ENCODE data around the gene SOCS2. TPM values are rescaled to one million over a fixed set of nuclear protein-coding genes. Genes with fewer than 3 reads are reported as not detected.

The SOCS2 gene, protein sequence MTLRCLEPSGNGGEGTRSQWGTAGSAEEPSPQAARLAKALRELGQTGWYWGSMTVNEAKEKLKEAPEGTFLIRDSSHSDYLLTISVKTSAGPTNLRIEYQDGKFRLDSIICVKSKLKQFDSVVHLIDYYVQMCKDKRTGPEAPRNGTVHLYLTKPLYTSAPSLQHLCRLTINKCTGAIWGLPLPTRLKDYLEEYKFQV
- polyA plus RNA-seq (2013, experiment 1 of 2), result 47.1 TPM
- 46.3 TPM for polyA plus RNA-seq (2013, experiment 2 of 2)

DNA sequence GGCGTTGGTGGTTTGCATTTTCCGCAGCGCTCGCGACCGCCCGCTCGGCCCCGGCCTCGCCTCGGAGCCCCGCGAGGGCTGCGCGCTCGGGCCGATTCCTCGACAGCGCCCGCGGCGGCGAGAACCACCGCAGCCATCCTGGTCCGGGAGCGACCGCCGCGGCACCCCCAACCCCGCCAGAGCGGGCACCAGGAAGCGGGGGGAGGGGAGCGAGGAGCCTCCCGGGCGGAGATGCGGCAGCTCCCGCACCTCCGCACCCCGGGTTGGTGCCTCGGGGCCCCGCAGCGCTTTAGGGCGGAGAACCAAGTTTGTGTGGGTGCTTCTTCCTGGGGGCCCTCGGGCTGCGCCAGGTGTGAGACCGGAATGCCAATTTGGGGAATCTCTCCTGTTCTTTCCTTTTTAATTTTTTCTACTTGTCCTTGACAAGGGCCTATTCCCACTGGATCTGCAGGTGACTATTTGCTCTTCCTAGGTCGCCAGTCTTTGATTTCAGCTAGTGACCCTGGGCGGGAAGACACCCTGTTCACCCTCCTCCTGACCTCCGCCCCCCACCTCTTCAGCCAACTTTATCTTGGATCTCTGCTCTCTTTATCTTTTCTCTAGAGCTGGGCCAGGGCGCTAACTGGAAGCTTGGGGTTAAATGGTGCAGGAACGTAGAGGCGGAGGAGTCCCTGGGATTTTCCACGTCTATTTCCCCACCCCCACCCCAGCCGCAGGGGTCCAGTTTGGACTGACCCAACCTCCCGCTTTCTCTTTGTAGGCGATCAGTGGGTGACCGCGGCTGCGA, at the start of gene SOCS2:
Gene SOCS2, plus strand, starts transcription at position 751 of the 787 bp plus-strand sequence. CDS start 223 bp downstream, outside the sequence.
- Histone ChIP-seq H3K9me3 (ENCODE audit: control insufficient read depth, low read length) (no peaks in the 10 kb centered on the region), H3K27ac (ENCODE audit: low read depth, low read length, severe bottlenecking) (peak within 1 kb of the TSS; percentile 88), H3K4me1 (ENCODE audit: control insufficient read depth, insufficient read depth, low read length, poor library complexity, severe bottlenecking) (peaks cover 15% of the 10 kb centered on the region), H3K4me3 (ENCODE audit: extremely low read depth, insufficient read depth, low read length, poor library complexity, severe bottlenecking) (peak within 1 kb of the TSS; percentile 78), H3K36me3 (ENCODE audit: control insufficient read depth, insufficient read depth, low read length) (peaks cover 28% of the 10 kb centered on the region)
- 0% methylated on average over 46 to 49 of the region's 59 CpGs for WGBS, 2 experiments (ENCODE audit: insufficient coverage in 2 of 2)

DNA sequence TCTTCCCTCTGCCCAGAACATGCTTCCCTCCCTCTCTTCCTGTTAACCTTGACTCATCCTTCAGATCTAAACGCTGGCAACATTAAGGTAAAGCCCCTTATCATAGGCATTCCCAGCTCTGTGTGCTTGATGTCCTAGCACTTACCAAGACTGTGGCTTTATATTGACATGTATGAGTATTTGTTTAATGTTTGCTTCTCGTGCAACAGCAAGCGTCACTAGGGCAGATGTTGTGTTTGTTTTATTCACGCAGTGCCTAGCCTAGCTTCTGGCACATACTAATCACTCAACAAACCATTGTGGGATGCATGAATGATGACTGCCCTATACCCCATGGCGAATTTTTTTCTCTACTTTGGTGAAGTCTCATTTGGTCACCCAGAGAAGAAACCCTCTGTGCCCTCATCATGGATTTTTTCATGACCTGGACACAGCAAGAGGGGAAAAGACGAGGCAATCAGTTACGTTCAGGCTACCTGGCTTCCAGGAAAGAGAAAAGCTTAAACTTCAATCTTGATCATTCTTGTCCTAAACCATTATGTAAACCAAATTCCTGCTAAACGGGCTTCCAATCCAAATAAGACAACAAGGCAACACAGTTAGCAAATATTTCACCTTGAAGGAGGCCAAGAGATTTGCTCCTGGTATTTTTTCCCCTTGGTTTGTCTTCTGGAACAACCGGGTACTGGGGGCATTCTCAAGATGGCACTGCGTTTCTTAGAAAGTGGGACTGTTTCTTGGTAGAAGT, 47.9 kb upstream of the SOCS2 start:
- H3K9me3 ChIP-seq (ENCODE audit: control insufficient read depth, low read length), result no peaks in the 10 kb centered on the region
- no peak overlapping the region for H3K4me3 ChIP-seq (ENCODE audit: extremely low read depth, insufficient read depth, low read length, poor library complexity, severe bottlenecking)
- no peak overlapping the region for H3K27ac ChIP-seq (ENCODE audit: low read depth, low read length, severe bottlenecking)
- H3K36me3 ChIP-seq (ENCODE audit: control insufficient read depth, insufficient read depth, low read length), result no peaks in the 10 kb centered on the region
- 72 to 93% methylated on average over 4 of the region's 10 CpGs for WGBS, 2 experiments (ENCODE audit: insufficient coverage in 2 of 2)
- peaks cover 18% of the 10 kb centered on the region for H3K4me1 ChIP-seq (ENCODE audit: control insufficient read depth, insufficient read depth, low read length, poor library complexity, severe bottlenecking)

DNA sequence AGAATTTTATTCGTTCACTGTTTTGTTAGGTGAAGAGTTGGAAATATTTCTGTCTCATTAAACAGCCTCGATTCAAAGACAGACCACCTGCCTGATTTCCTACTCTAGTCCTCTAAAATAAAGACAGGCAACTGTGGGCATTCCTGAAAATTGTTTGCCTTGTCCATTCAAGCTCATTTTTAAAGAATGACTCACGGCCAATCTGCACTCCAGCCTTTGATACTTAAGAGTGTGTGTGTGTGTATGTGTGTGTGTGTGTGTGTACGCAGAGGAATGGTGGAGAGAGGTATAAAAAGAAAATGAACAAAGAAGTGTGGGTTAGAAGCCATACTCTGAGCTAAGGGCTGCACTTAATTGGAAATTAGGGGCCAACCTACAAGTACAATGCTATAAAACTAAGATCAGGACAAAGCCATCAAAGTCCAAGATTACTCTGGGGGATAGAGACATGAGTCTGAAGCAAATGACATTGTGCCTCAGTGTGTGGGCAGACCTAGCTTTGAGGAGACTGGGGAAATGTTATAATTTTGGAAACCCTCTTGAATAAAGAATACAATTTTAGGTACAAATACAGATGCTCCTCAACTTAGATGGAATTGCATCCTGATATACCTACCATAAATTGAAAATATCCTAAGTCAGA, 45.6 kb upstream of the SOCS2 start:
- Histone ChIP-seq H3K9me3 (ENCODE audit: control insufficient read depth, low read length) (no peaks in the 10 kb centered on the region), H3K27ac (ENCODE audit: low read depth, low read length, severe bottlenecking) (no peak overlapping the region), H3K4me3 (ENCODE audit: extremely low read depth, insufficient read depth, low read length, poor library complexity, severe bottlenecking) (no peak overlapping the region), H3K4me1 (ENCODE audit: control insufficient read depth, insufficient read depth, low read length, poor library complexity, severe bottlenecking) (peaks cover 18% of the 10 kb centered on the region), H3K36me3 (ENCODE audit: control insufficient read depth, insufficient read depth, low read length) (no peaks in the 10 kb centered on the region)
- WGBS, 2 experiments (ENCODE audit: insufficient coverage in 2 of 2), result 41 to 56% methylated on average over 2 to 3 of the region's 4 CpGs

DNA sequence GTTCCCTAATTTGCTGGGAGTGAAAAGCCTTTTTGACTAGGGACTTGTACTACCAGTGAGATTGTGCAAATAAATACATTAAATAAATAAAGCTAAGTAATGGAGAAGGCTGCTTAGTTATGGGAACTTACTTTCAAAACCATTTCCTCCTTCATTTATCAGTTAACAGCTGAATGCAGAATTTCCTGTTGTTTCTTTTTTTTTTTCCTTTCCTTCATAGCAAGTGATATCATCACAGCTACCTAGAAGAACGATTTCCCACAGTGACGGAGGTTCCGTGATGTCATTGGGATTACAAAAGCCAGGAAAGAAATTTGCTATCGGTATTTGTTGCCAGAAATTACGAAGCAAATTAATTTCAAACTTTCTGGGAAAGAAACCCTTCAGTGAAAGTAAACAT, 42.1 kb upstream of the SOCS2 start:
- H3K4me1 ChIP-seq (ENCODE audit: control insufficient read depth, insufficient read depth, low read length, poor library complexity, severe bottlenecking), result peaks cover 12% of the 10 kb centered on the region
- no peaks in the 10 kb centered on the region for H3K9me3 ChIP-seq (ENCODE audit: control insufficient read depth, low read length)
- WGBS, 2 experiments (ENCODE audit: insufficient coverage in 2 of 2), result 74% methylated on average over 3 of the region's 5 CpGs; no CpG with 5 or more reads in 1 of the 2 experiments
- no peaks in the 10 kb centered on the region for H3K36me3 ChIP-seq (ENCODE audit: control insufficient read depth, insufficient read depth, low read length)
- no peak overlapping the region for H3K27ac ChIP-seq (ENCODE audit: low read depth, low read length, severe bottlenecking)
- H3K4me3 ChIP-seq (ENCODE audit: extremely low read depth, insufficient read depth, low read length, poor library complexity, severe bottlenecking), result no peak overlapping the region

DNA sequence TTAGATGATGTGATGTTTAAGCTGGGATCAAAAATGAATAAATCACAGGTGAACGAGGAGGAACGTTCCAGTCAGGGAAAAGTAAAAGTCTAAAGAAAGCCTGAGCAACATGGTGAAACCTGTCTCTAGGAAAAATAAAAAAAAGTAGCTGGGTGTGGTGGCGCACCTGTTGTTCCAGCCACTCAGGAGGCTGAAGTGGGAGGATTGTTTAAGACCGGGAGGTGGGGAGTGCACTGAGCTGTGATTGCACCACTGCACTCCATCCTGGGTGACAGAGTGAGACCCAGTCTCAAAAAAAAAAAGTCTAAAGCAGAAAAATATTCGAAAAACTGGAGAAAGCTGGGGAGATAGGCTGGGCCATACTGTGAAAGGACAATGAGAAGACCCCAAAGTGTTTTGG, 39.2 kb upstream of the SOCS2 start:
- Histone ChIP-seq H3K4me1 (ENCODE audit: control insufficient read depth, insufficient read depth, low read length, poor library complexity, severe bottlenecking) (no peaks in the 10 kb centered on the region), H3K9me3 (ENCODE audit: control insufficient read depth, low read length) (no peaks in the 10 kb centered on the region), H3K36me3 (ENCODE audit: control insufficient read depth, insufficient read depth, low read length) (no peaks in the 10 kb centered on the region), H3K27ac (ENCODE audit: low read depth, low read length, severe bottlenecking) (no peak overlapping the region), H3K4me3 (ENCODE audit: extremely low read depth, insufficient read depth, low read length, poor library complexity, severe bottlenecking) (no peak overlapping the region)
- 84 to 88% methylated on average over 5 of the region's 5 CpGs for WGBS, 2 experiments (ENCODE audit: insufficient coverage in 2 of 2)

DNA sequence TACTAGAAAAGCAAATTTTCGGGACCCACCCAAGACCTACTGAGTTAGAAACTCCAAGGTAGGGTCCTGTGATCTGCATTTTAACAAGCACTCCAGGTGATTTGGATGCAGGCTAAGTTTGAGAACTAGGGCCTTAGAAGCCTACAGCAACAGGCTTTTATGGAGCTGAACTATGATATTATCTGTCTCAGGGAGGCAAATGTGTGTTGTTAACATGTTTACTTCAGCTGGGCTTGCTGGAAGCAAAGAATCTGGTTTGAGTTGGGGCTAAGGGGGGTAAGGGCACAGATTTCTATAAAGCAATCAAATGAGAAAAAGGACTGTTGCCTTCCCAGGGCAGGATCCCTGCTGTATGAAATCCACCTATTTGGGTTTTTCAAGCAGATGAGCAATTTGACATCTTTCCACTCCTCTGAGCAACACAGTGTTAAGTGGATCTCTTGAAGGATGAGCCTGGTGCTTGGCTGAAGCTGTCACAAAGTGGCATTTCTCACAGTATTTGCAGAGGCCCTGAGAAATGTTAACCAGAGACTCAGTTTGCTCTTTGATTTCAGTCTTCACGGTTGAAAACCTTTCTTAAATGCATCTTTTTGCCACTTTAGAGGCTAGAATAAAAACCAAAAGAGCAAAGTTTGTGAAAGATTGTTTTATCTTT, 36.2 kb upstream of the SOCS2 start:
- Histone ChIP-seq H3K4me3 (ENCODE audit: extremely low read depth, insufficient read depth, low read length, poor library complexity, severe bottlenecking) (no peak overlapping the region), H3K36me3 (ENCODE audit: control insufficient read depth, insufficient read depth, low read length) (no peaks in the 10 kb centered on the region), H3K9me3 (ENCODE audit: control insufficient read depth, low read length) (no peaks in the 10 kb centered on the region), H3K27ac (ENCODE audit: low read depth, low read length, severe bottlenecking) (peak overlapping the region; percentile 61), H3K4me1 (ENCODE audit: control insufficient read depth, insufficient read depth, low read length, poor library complexity, severe bottlenecking) (no peaks in the 10 kb centered on the region)
- WGBS, 2 experiments (ENCODE audit: insufficient coverage in 2 of 2), result 82 to 100% methylated on average over 2 of the region's 2 CpGs

DNA sequence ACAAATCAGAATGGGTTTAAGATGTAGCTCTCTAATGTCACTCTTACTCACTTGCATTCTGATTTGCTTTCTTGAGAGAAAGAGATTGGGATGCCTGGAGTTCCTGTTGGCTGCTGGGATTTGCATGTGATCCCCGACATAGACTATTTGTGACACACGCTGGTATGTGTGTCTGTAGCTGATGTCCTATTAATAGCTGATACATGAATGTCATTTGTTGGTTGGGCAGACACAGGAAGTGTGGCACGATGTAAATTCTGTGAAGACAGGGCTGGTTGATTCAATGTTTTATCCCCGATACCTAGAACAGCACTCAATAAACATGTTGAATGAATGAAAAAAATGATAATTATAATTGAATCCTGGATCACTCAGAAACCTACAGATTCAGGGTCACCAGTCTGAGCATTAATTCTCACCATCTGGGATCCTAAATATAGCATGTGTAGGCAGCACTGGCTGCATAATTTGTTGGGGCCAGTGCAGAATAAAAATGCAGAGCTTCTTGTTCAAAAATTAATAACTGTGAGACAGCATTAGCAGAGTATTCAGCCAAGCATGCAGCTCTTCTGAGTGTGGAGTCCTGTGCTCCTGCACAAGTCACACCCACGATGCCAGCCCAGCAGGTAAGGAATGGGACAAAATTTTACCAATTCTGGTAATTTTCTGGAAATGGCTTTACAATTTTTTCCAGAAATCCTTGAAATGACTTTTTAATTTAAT, 35.5 kb upstream of the SOCS2 start:
- peak overlapping the region; percentile 61 for H3K27ac ChIP-seq (ENCODE audit: low read depth, low read length, severe bottlenecking)
- H3K9me3 ChIP-seq (ENCODE audit: control insufficient read depth, low read length), result no peaks in the 10 kb centered on the region
- 60 to 91% methylated on average over 1 to 3 of the region's 5 CpGs for WGBS, 2 experiments (ENCODE audit: insufficient coverage in 2 of 2)
- peaks cover 2% of the 10 kb centered on the region for H3K4me1 ChIP-seq (ENCODE audit: control insufficient read depth, insufficient read depth, low read length, poor library complexity, severe bottlenecking)
- no peak overlapping the region for H3K4me3 ChIP-seq (ENCODE audit: extremely low read depth, insufficient read depth, low read length, poor library complexity, severe bottlenecking)
- no peaks in the 10 kb centered on the region for H3K36me3 ChIP-seq (ENCODE audit: control insufficient read depth, insufficient read depth, low read length)

DNA sequence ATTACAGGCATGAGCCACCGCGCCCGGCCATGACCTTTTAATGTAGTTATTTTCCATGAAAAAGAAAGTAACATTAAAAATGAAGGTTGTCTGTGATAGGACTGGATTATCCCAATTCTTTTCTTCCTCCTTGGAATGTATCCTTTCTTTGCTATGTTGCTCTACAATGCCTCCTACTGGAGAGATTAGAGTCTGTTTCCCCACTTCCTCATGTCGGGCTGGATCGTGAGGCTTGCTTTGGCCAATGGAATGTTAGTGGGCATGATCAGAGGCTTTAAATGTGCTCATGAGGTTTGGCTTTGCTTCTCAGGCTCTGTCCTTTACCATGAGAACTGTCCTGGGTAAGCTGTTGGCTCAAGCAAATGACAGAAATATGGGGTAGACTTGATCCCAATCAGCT, 34.7 kb upstream of the SOCS2 start:
- Histone ChIP-seq H3K9me3 (ENCODE audit: control insufficient read depth, low read length) (no peaks in the 10 kb centered on the region), H3K36me3 (ENCODE audit: control insufficient read depth, insufficient read depth, low read length) (no peaks in the 10 kb centered on the region), H3K4me3 (ENCODE audit: extremely low read depth, insufficient read depth, low read length, poor library complexity, severe bottlenecking) (no peak overlapping the region), H3K27ac (ENCODE audit: low read depth, low read length, severe bottlenecking) (no peak overlapping the region), H3K4me1 (ENCODE audit: control insufficient read depth, insufficient read depth, low read length, poor library complexity, severe bottlenecking) (peaks cover 5% of the 10 kb centered on the region)
- WGBS, 2 experiments (ENCODE audit: insufficient coverage in 2 of 2), result 73% methylated on average over 4 of the region's 5 CpGs; no CpG with 5 or more reads in 1 of the 2 experiments

DNA sequence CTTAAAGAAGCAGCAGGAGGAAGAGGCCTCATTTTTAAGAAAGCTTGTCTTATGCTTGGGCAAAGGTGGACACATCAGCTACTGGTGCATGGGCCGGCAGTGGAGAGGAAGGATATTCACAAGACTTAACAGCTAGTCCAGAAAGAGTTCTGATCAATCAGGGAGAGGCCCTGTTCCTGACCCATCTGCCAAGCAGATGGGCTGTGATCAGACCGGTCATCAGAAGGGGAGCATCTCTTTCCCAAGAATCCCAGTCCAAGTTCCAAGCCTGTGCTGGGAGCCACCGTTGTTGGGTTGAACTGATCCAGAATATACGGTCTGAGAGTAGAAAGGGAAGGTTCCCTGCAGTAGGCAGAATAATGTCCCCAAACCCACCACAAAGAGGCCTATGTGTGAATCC, 32.7 kb upstream of the SOCS2 start:
- H3K36me3 ChIP-seq (ENCODE audit: control insufficient read depth, insufficient read depth, low read length), result peaks cover 5% of the 10 kb centered on the region
- H3K27ac ChIP-seq (ENCODE audit: low read depth, low read length, severe bottlenecking), result no peak overlapping the region
- 91 to 96% methylated on average over 3 of the region's 4 CpGs for WGBS, 2 experiments (ENCODE audit: insufficient coverage in 2 of 2)
- no peak overlapping the region for H3K4me3 ChIP-seq (ENCODE audit: extremely low read depth, insufficient read depth, low read length, poor library complexity, severe bottlenecking)
- H3K4me1 ChIP-seq (ENCODE audit: control insufficient read depth, insufficient read depth, low read length, poor library complexity, severe bottlenecking), result peaks cover 5% of the 10 kb centered on the region
- H3K9me3 ChIP-seq (ENCODE audit: control insufficient read depth, low read length), result no peaks in the 10 kb centered on the region
